Measurements from ENCODE around the gene PLB1.

Gene PLB1

GRCh38 chr2:28689771-28690170 is 193.9 kb downstream of the PLB1 start:
- no peak for DNase-seq (ENCODE audit: low read depth, low spot score)
- ChIA-PET POLR2A (no interaction called here), CTCF (no interaction called here)
- TF ChIP-seq CTCF (IDR thresholded peaks at IDR 0.05; ENCODE audit: insufficient read depth, low read length, missing control alignments) = no peak
- H3K4me3 ChIP-seq (ENCODE audit: low read depth, low read length) = no peak overlapping the region

GRCh38 chr2:28692411-28692810 is 196.6 kb downstream of the PLB1 start:
- no peak overlapping the region for H3K4me3 ChIP-seq (ENCODE audit: low read depth, low read length)
- no peak for TF ChIP-seq CTCF (IDR thresholded peaks at IDR 0.05; ENCODE audit: insufficient read depth, low read length, missing control alignments)
- CTCF ChIA-PET = no interaction called here
- POLR2A ChIA-PET = no interaction called here
- DNase-seq (ENCODE audit: low read depth, low spot score) = no peak

- DNase-seq (ENCODE audit: low read depth, low spot score) = no peak
- H3K4me3 ChIP-seq (ENCODE audit: low read depth, low read length) = no peak overlapping the region
- ChIA-PET POLR2A (no interaction called here), CTCF (interaction anchor here (1.3 kb wide), 1 partner anchor 99 kb away, joined by 3 read pairs; no protein-coding TSS in a partner anchor)
- TF ChIP-seq CTCF (IDR thresholded peaks at IDR 0.05; ENCODE audit: insufficient read depth, low read length, missing control alignments) = no peak
These were observed 197.4 kb downstream of the PLB1 start for GRCh38 chr2:28693223-28693622.

Data from AG04449 (cell line).